Measurements from ENCODE around the gene FGF8. TPM values are rescaled to one million over a fixed set of nuclear protein-coding genes. Genes with fewer than 3 reads are reported as not detected.

FGF8 gene
- total RNA-seq, 6 donors from 2014 or later: 0.44 TPM; not detected in 5

GRCh38 chr10:101720606-101721230 is 55.2 kb downstream of the FGF8 start:
- H3K4me3 ChIP-seq: no peak overlapping the region
- DNase-seq: no peak
- WGBS, 2 donors: 92 to 93% methylated on average over 6 of the region's 6 CpGs
- no peaks in the 10 kb centered on the region for H3K9me3 ChIP-seq
- H3K4me1 ChIP-seq: no peaks in the 10 kb centered on the region
- H3K36me3 ChIP-seq: no peaks in the 10 kb centered on the region
- no peaks in the 10 kb centered on the region for H3K27me3 ChIP-seq
- no peak for ATAC-seq (ENCODE audit: low FRiP score in 2 of 2)
- no peak overlapping the region for H3K27ac ChIP-seq
- TF ChIP-seq, protein P1, sequence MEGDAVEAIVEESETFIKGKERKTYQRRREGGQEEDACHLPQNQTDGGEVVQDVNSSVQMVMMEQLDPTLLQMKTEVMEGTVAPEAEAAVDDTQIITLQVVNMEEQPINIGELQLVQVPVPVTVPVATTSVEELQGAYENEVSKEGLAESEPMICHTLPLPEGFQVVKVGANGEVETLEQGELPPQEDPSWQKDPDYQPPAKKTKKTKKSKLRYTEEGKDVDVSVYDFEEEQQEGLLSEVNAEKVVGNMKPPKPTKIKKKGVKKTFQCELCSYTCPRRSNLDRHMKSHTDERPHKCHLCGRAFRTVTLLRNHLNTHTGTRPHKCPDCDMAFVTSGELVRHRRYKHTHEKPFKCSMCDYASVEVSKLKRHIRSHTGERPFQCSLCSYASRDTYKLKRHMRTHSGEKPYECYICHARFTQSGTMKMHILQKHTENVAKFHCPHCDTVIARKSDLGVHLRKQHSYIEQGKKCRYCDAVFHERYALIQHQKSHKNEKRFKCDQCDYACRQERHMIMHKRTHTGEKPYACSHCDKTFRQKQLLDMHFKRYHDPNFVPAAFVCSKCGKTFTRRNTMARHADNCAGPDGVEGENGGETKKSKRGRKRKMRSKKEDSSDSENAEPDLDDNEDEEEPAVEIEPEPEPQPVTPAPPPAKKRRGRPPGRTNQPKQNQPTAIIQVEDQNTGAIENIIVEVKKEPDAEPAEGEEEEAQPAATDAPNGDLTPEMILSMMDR (IDR thresholded peaks at IDR 0.05): no peak
- TF ChIP-seq EP300 (IDR thresholded peaks at IDR 0.05) (no peak), POLR2A (IDR thresholded peaks at IDR 0.05) (no peak), POLR2AphosphoS5 (IDR thresholded peaks at IDR 0.05) (no peak)

Other genes starting within 250 kb of the FGF8 start
- 10 to 100 TPM; 20.4 to 47.1 (median 31.5) TPM for gene POLL, start 187.9 kb downstream of the FGF8 start, total RNA-seq
- gene DPCD, start 187.8 kb downstream of the FGF8 start, total RNA-seq: 10 to 100 TPM in 4 of 6 donors, 1 to 10 TPM in 2; 3.7 to 36.2 (median 15.1) TPM
- 100 to 1,000 TPM in 2 of 6 donors, 10 to 100 TPM in 4; 75.2 to 223 (median 88.5) TPM for gene FBXW4, start 80.9 kb downstream of the FGF8 start, total RNA-seq
- gene NPM3, start 7.3 kb upstream of the FGF8 start, total RNA-seq: 10 to 100 TPM in 5 of 6 donors, 1 to 10 TPM in 1; 8.4 to 22.7 (median 16.8) TPM
- gene OGA, start 42.3 kb upstream of the FGF8 start, total RNA-seq: 100 to 1,000 TPM in 3 of 6 donors, 10 to 100 TPM in 3; 71.1 to 374 (median 138) TPM
- 10 to 100 TPM in 1 of 6 donors, 1 to 10 TPM in 4, under 1 TPM in 1; 0.76 to 21.0 (median 3.8) TPM for gene KCNIP2, start 67.7 kb upstream of the FGF8 start, total RNA-seq